Measurements from ENCODE around the gene MPP1. TPM values are rescaled to one million over a fixed set of nuclear protein-coding genes. Genes with fewer than 3 reads are reported as not detected.

The MPP1 gene
- total RNA-seq, result 10 to 100 TPM; 20.2 to 51.7 (median 32.5) TPM
- long read RNA-seq, transcript MPP1-202 (12 exons, 2,042 nt), result major isoform, 5 of 6 reads
- long read RNA-seq, partial matches to known transcripts, result 0 of 6 reads
- long read RNA-seq, other reads (novel, unspliced or antisense), result 1 of 6 reads

DNA sequence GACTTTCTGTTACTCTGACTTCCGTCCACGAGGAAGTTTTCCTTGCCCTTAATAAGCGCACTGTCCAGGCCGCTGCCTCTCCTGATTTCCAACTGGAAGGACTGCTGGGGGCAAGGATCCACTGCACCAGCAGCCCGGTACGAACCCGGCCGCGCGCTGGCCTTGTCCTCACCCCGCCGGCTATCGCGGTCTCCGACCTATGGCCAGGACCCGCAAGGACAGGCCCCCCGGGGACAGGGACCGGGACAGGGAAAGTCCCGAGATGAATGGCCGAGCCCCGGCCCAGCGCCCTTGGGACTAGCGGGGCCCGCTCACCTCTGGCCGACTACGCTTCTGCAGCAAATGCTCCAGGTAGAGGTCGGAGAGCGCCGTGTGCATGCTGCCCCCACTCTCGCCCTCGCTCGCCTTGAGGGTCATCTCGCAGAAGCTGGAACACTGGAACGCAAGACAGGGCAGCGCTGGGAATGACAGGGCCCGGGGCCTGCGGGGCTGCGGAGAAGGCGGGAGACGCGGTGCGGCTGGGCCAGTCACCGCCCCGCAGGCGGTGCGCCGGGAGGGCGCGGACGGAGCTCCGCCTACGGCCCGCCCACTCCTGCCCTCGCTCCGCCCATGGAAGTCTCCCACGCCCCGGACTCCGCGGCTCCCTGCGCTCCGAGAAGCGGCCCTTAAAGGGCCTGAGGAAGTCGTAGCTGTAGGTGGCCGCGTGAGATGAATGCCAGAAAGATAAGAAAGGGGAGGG is at the start of gene MPP1:
Gene MPP1, minus strand, starts transcription at position 529 of the 739 bp plus-strand sequence. Its CDS starts 112 bp downstream, at position 417.
- Histone ChIP-seq H3K4me1 (peaks cover 0 to 18% (median 5%) of the 10 kb centered on the region in 4 donors), H3K4me3 (peak within 1 kb of the TSS; percentile 63 to 72 (median 68)), H3K27ac (peak within 1 kb of the TSS; percentile 24 to 61 (median 52)), H3K27me3 (no peaks in the 10 kb centered on the region), H3K9me3 (no peaks in the 10 kb centered on the region), H3K36me3 (no peaks in the 10 kb centered on the region)
- DNase-seq (peak; percentile 81 to 87 (median 85)), ATAC-seq (peak; percentile 94 to 99 (median 98))
- WGBS (ENCODE audit: insufficient coverage, low coverage, low lambda C conversion rate, missing lambda C conversion rate), result 40% methylated on average over 19 of the region's 65 CpGs
- TF ChIP-seq, protein P1, sequence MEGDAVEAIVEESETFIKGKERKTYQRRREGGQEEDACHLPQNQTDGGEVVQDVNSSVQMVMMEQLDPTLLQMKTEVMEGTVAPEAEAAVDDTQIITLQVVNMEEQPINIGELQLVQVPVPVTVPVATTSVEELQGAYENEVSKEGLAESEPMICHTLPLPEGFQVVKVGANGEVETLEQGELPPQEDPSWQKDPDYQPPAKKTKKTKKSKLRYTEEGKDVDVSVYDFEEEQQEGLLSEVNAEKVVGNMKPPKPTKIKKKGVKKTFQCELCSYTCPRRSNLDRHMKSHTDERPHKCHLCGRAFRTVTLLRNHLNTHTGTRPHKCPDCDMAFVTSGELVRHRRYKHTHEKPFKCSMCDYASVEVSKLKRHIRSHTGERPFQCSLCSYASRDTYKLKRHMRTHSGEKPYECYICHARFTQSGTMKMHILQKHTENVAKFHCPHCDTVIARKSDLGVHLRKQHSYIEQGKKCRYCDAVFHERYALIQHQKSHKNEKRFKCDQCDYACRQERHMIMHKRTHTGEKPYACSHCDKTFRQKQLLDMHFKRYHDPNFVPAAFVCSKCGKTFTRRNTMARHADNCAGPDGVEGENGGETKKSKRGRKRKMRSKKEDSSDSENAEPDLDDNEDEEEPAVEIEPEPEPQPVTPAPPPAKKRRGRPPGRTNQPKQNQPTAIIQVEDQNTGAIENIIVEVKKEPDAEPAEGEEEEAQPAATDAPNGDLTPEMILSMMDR (IDR thresholded peaks at IDR 0.05), result no peak
- TF ChIP-seq POLR2A (IDR thresholded peaks at IDR 0.05), result peak; percentile 55
- intact Hi-C loops (cut with DNase I), result no loop called here

GRCh38 chrX:154850957-154851611 is 45.8 kb upstream of the MPP1 start:
- Histone ChIP-seq H3K9me3 (no peaks in the 10 kb centered on the region), H3K27ac (no peak overlapping the region), H3K27me3 (no peaks in the 10 kb centered on the region), H3K4me1 (no peaks in the 10 kb centered on the region), H3K36me3 (no peaks in the 10 kb centered on the region), H3K4me3 (no peak overlapping the region)
- TF ChIP-seq, protein P1 (IDR thresholded peaks at IDR 0.05), result no peak
- TF ChIP-seq POLR2A (IDR thresholded peaks at IDR 0.05), result no peak
- 100% methylated on average over 1 of the region's 1 CpG for WGBS (ENCODE audit: insufficient coverage, low coverage, low lambda C conversion rate, missing lambda C conversion rate)
- ATAC-seq, result no peak
- intact Hi-C loops (cut with DNase I), result no loop called here
- no peak for DNase-seq

GRCh38 chrX:154840856-154841255 is 35.6 kb upstream of the MPP1 start:
- Histone ChIP-seq H3K27me3 (no peaks in the 10 kb centered on the region), H3K27ac (no peak overlapping the region), H3K36me3 (no peaks in the 10 kb centered on the region), H3K4me3 (no peak overlapping the region), H3K9me3 (no peaks in the 10 kb centered on the region), H3K4me1 (no peaks in the 10 kb centered on the region)
- WGBS (ENCODE audit: insufficient coverage, low coverage, low lambda C conversion rate, missing lambda C conversion rate), result 75% methylated on average over 2 of the region's 2 CpGs
- no peak for DNase-seq
- no peak for TF ChIP-seq POLR2A (IDR thresholded peaks at IDR 0.05)
- TF ChIP-seq, protein P1 (IDR thresholded peaks at IDR 0.05), result peak; percentile 45 to 58 (median 50)
- intact Hi-C loops (cut with DNase I), result no loop called here
- ATAC-seq, result peak; percentile 68 to 84 (median 78)

GRCh38 chrX:154836163-154836562 is 30.9 kb upstream of the MPP1 start:
- Histone ChIP-seq H3K9me3 (no peaks in the 10 kb centered on the region), H3K36me3 (no peaks in the 10 kb centered on the region), H3K4me3 (no peak overlapping the region), H3K27me3 (peaks cover 0 to 8% of the 10 kb centered on the region in 2 donors), H3K4me1 (no peaks in the 10 kb centered on the region), H3K27ac (no peak overlapping the region)
- DNase-seq (no peak), ATAC-seq (no peak)
- 21% methylated on average over 1 of the region's 1 CpG for WGBS (ENCODE audit: insufficient coverage, low coverage, low lambda C conversion rate, missing lambda C conversion rate)
- TF ChIP-seq, protein P1 (IDR thresholded peaks at IDR 0.05), result no peak
- no peak for TF ChIP-seq POLR2A (IDR thresholded peaks at IDR 0.05)
- intact Hi-C loops (cut with DNase I), result no loop called here
